HL-60 (cell line): ENCODE results near the gene ZDHHC19.
A peak's percentile ranks its signal among the peaks of the same experiment; 100 is the strongest.

Source experiments
- DNase-seq, 2 experiments: peaks; one replicate each; pipeline ENCODE4 v3.0.0-alpha.2; 2010 to 2020; ENCODE audit warnings: low read depth in 1 of 2, low spot score in 1 of 2
- H3K27ac ChIP-seq: fragments of 250-450 bp; sonication (Bioruptor Pico); replicated peaks from 2 replicates; pipeline ENCODE4 v1.5.1; 2020; ENCODE audit warnings: mild to moderate bottlenecking, moderate library complexity
- H3K27me3 ChIP-seq: fragments of 250-450 bp; sonication (Bioruptor Pico); 2 replicates; pipeline ENCODE4 v1.5.1; 2021; ENCODE audit warnings: mild to moderate bottlenecking, moderate library complexity; ENCODE audit not compliant: insufficient read depth, poor library complexity, severe bottlenecking
- H3K4me3 ChIP-seq: replicated peaks from 2 replicates; pipeline ENCODE4 v1.5.1; 2011; ENCODE audit warnings: mild to moderate bottlenecking, control low read depth, low read length; ENCODE audit not compliant: insufficient read depth
- GABPA ChIP-seq: IDR thresholded peaks from 2 replicates; pipeline ENCODE4 v1.6.1; 2012; ENCODE audit warnings: low read depth
- POLR2AphosphoS5 ChIP-seq: IDR thresholded peaks from 2 replicates; pipeline ENCODE4 v1.6.1; 2012; ENCODE audit warnings: low read depth
- SPI1 ChIP-seq: IDR thresholded peaks from 2 replicates; pipeline ENCODE4 v1.6.1; 2012; ENCODE audit warnings: low read depth, mild to moderate bottlenecking, borderline replicate concordance
- TF ChIP-seq, protein P1 (sequence below): IDR thresholded peaks from 2 replicates; pipeline ENCODE4 v1.6.1; 2012; ENCODE audit warnings: low read depth; ENCODE audit not compliant: insufficient replicate concordance
- TF ChIP-seq, protein P2 (sequence below): IDR thresholded peaks from one replicate; pipeline ENCODE4 v1.5.1; 2011; ENCODE audit warnings: low read length, control low read depth, inconsistent platforms; ENCODE audit not compliant: insufficient read depth

The ZDHHC19 gene

DNA sequence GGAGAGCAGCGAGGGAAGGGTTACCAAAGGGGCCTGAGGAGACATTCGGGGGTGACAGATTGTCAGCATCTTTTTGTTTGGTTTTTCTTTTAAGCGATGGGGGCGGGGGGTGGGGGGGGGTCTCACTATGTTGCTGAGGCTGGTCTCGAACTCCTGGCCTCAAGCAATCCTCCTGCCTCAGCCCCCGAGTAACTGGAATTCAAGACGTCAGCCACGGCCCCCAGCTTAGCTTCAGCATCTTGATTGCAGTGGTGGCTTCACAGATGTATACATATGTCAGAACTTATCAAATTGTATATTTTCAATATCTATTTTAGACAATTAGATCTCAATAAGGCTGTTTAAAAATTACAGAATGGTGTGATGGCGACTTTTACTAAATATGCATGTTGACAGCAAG lies 30.9 kb downstream of the ZDHHC19 start:
- Histone ChIP-seq H3K27ac (peak overlapping the region; percentile 69), H3K4me3 (no peak overlapping the region), H3K27me3 (no peaks in the 10 kb centered on the region)
- no peak for DNase-seq
- TF ChIP-seq, protein P1, sequence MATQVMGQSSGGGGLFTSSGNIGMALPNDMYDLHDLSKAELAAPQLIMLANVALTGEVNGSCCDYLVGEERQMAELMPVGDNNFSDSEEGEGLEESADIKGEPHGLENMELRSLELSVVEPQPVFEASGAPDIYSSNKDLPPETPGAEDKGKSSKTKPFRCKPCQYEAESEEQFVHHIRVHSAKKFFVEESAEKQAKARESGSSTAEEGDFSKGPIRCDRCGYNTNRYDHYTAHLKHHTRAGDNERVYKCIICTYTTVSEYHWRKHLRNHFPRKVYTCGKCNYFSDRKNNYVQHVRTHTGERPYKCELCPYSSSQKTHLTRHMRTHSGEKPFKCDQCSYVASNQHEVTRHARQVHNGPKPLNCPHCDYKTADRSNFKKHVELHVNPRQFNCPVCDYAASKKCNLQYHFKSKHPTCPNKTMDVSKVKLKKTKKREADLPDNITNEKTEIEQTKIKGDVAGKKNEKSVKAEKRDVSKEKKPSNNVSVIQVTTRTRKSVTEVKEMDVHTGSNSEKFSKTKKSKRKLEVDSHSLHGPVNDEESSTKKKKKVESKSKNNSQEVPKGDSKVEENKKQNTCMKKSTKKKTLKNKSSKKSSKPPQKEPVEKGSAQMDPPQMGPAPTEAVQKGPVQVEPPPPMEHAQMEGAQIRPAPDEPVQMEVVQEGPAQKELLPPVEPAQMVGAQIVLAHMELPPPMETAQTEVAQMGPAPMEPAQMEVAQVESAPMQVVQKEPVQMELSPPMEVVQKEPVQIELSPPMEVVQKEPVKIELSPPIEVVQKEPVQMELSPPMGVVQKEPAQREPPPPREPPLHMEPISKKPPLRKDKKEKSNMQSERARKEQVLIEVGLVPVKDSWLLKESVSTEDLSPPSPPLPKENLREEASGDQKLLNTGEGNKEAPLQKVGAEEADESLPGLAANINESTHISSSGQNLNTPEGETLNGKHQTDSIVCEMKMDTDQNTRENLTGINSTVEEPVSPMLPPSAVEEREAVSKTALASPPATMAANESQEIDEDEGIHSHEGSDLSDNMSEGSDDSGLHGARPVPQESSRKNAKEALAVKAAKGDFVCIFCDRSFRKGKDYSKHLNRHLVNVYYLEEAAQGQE: no peak
- TF ChIP-seq, protein P2, sequence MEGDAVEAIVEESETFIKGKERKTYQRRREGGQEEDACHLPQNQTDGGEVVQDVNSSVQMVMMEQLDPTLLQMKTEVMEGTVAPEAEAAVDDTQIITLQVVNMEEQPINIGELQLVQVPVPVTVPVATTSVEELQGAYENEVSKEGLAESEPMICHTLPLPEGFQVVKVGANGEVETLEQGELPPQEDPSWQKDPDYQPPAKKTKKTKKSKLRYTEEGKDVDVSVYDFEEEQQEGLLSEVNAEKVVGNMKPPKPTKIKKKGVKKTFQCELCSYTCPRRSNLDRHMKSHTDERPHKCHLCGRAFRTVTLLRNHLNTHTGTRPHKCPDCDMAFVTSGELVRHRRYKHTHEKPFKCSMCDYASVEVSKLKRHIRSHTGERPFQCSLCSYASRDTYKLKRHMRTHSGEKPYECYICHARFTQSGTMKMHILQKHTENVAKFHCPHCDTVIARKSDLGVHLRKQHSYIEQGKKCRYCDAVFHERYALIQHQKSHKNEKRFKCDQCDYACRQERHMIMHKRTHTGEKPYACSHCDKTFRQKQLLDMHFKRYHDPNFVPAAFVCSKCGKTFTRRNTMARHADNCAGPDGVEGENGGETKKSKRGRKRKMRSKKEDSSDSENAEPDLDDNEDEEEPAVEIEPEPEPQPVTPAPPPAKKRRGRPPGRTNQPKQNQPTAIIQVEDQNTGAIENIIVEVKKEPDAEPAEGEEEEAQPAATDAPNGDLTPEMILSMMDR: no peak
- TF ChIP-seq SPI1 (no peak), POLR2AphosphoS5 (no peak), GABPA (no peak)

DNA sequence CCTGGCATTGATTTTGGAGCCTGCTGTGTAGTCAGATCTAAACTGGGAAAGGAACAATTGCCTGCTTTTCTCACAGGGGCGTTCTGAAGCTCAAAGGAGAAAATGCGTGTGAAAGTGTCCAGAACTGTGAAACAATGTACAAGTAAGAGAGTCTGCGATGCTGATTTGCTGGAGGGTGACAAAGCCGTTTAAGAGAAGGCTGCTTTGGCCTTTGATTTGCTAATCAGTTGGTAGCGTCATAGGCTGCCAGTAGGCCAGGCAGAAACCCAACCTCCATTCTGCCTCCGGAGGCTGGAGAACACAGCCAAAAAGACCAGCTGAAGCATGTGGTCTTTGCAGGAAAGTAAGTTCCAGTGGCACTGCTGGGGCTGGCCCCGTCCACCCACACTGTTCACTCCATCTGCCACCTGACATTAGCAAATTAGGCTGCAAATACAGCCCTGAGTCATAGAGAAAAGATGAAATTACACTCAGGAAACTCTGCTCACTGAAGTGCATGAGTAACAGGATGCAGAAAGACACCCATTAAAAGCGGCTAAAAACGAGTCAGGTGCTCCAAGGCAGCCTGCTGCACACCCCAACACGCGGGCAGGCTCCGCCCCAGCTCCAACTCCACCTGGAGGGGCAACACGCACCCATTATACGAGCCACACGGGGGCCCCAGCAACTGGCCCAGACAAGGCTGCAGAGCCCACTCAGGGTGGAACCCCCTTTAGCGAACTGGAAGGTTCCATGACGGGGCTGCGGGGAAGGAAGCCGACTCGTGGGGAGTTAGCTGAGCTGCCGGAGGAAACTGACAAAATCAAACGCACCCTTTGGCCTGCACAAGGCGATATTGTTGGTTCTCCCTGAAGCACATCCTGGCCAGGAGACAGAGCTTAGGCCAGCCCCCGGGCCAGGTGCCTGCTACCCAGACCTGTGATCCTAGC lies 31.6 kb downstream of the ZDHHC19 start:
- H3K4me3 ChIP-seq: no peak overlapping the region
- H3K27me3 ChIP-seq: no peaks in the 10 kb centered on the region
- peak in 1 of 2 experiments; percentile 71 for DNase-seq
- peak overlapping the region; percentile 69 for H3K27ac ChIP-seq
- TF ChIP-seq SPI1 (no peak), GABPA (no peak), POLR2AphosphoS5 (no peak)
- TF ChIP-seq, protein P2: no peak
- TF ChIP-seq, protein P1: no peak

DNA sequence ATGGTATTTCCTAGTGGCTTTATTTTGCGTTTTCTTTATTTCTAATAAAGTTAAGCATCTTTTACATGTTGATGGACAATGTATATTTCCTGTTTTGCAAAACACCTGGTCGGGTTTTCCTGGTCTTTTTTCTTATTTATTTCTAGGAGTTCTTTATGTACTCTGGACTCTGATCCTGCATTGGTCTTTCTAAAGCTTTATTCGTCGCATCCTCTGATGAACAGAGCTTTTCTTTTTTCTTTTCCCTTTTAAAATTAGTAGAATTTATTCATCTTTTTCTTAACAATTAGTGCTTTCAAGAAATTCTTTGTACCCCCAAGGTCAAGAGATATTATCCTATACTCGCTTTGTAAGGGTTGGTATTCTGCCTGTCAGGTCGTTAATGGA lies 32.2 kb downstream of the ZDHHC19 start:
- no peak for TF ChIP-seq SPI1
- TF ChIP-seq GABPA: no peak
- TF ChIP-seq, protein P2: no peak
- TF ChIP-seq, protein P1: no peak
- no peak for TF ChIP-seq POLR2AphosphoS5
- Histone ChIP-seq H3K27me3 (no peaks in the 10 kb centered on the region), H3K4me3 (no peak overlapping the region), H3K27ac (peak overlapping the region; percentile 69)
- DNase-seq: no peak
